Fibroblast of upper back skin (primary cell): ENCODE data around the gene SAMM50.

Experiments used
- DNase-seq: peaks from one replicate; pipeline ENCODE4 v3.0.0-alpha.2; 2013

The SAMM50 gene

GRCh38 chr22:43955040-43955882 is at the start of gene SAMM50:
Gene SAMM50 (plus strand): TSS chr22:43955442. CDS start chr22:43955578, 136 bp downstream.
- peak; percentile 88 for DNase-seq

GRCh38 chr22:43905681-43906080 is 49.6 kb upstream of the SAMM50 start:
- no peak for DNase-seq

GRCh38 chr22:43909708-43910107 is 45.5 kb upstream of the SAMM50 start:
- no peak for DNase-seq

GRCh38 chr22:43910178-43910695 is 45.0 kb upstream of the SAMM50 start:
- DNase-seq = no peak

GRCh38 chr22:43911351-43911750 is 43.9 kb upstream of the SAMM50 start:
- DNase-seq = no peak

- DNase-seq = no peak
Measured at GRCh38 chr22:43917521-43917920, 37.7 kb upstream of the SAMM50 start.

GRCh38 chr22:43919106-43919973 is 35.9 kb upstream of the SAMM50 start:
- DNase-seq = peak; percentile 43

- peak; percentile 60 for DNase-seq
Measured at GRCh38 chr22:43921370-43921769, 33.9 kb upstream of the SAMM50 start.

- DNase-seq = no peak
Measured at GRCh38 chr22:43922123-43922522, 33.1 kb upstream of the SAMM50 start.

- no peak for DNase-seq
Measured at GRCh38 chr22:43923191-43923590, 32.1 kb upstream of the SAMM50 start.

GRCh38 chr22:43923631-43924464 is 31.4 kb upstream of the SAMM50 start, which contains the start of gene PNPLA3:
Gene PNPLA3 (plus strand): TSS chr22:43923805. CDS start chr22:43923912, 107 bp downstream.
- peak; percentile 87 for DNase-seq

- DNase-seq = no peak
Measured at GRCh38 chr22:43924877-43925276, 30.4 kb upstream of the SAMM50 start.

- no peak for DNase-seq
Measured at GRCh38 chr22:43925433-43926348, 29.6 kb upstream of the SAMM50 start.

- no peak for DNase-seq
Measured at GRCh38 chr22:43926349-43926710, 28.9 kb upstream of the SAMM50 start.

- no peak for DNase-seq
Measured at GRCh38 chr22:43928468-43928867, 26.8 kb upstream of the SAMM50 start.

- no peak for DNase-seq
Measured at GRCh38 chr22:43928908-43929307, 26.3 kb upstream of the SAMM50 start.

GRCh38 chr22:43931771-43932170 is 23.5 kb upstream of the SAMM50 start:
- no peak for DNase-seq

- no peak for DNase-seq
Measured at GRCh38 chr22:43941449-43941848, 13.8 kb upstream of the SAMM50 start.

GRCh38 chr22:43944670-43945430 is 10.4 kb upstream of the SAMM50 start:
- no peak for DNase-seq

- peak; percentile 53 for DNase-seq
Measured at GRCh38 chr22:43945632-43946383, 9.4 kb upstream of the SAMM50 start.
